IMR-90 (cell line): ENCODE data around the gene ADCYAP1R1. TPM values are rescaled to one million over a fixed set of nuclear protein-coding genes. Genes with fewer than 3 reads are reported as not detected.

Source experiments
- ATAC-seq: fragments of 200-7000 bp; cut with Tn5 transposase; 2 replicates; pipeline ENCODE4 v1.9.1; 2020; ENCODE audit warnings: low read depth, mild to moderate bottlenecking, moderate library complexity
- BruUV-seq: library from RNA; stranded (reverse); fragments of 400-500 nt; replicated peaks from 2 replicates; lab custom pipeline; 2021; lab: Mats Ljungman, UMichigan
- CTCF ChIA-PET: fragments of 300-600 bp; formaldehyde crosslinking; extraction: SDS; loops from one replicate; lab custom pipeline; 2021; ENCODE audit warnings: antibody characterized with exemption; lab: Yijun Ruan, JAX
- POLR2A ChIA-PET: fragments of 300-600 bp; sonication (Branson Sonifier 250); formaldehyde crosslinking; loops from one replicate; lab custom pipeline; 2022; ENCODE audit warnings: antibody characterized with exemption; ENCODE audit not compliant: unreplicated experiment; lab: Charles Lee
- DNase-seq: peaks from one replicate; pipeline ENCODE4 v3.0.0; 2013
- H2AFZ ChIP-seq: replicated peaks from 2 replicates; pipeline ENCODE3; 2013; ENCODE audit warnings: low read length, mild to moderate bottlenecking; ENCODE audit not compliant: poor library complexity
- H2AK5ac ChIP-seq: 2 replicates; pipeline ENCODE4 v1.6.1; 2013; ENCODE audit warnings: low read depth, low read length, inconsistent platforms
- H2AK9ac ChIP-seq: replicated peaks from 2 replicates; pipeline ENCODE3; 2013; ENCODE audit warnings: mild to moderate bottlenecking, low read depth, low read length, moderate library complexity; ENCODE audit not compliant: poor library complexity
- H2BK120ac ChIP-seq: 2 replicates; pipeline ENCODE4 v1.6.1; 2013; ENCODE audit warnings: low read depth, low read length, inconsistent platforms
- H2BK15ac ChIP-seq: 3 replicates; pipeline ENCODE4 v1.6.1; 2013; ENCODE audit warnings: low read depth, low read length, inconsistent platforms
- H2BK20ac ChIP-seq: 2 replicates; pipeline ENCODE4 v1.6.1; 2013; ENCODE audit warnings: low read depth, mild to moderate bottlenecking, inconsistent platforms, low read length, moderate library complexity
- H2BK5ac ChIP-seq: 2 replicates; pipeline ENCODE4 v1.6.1; 2013; ENCODE audit warnings: mild to moderate bottlenecking, low read depth, low read length, inconsistent platforms; ENCODE audit not compliant: poor library complexity, severe bottlenecking
- H3K14ac ChIP-seq: replicated peaks from 2 replicates; pipeline ENCODE4 v1.6.1; 2013; ENCODE audit warnings: low read depth, low read length, inconsistent platforms
- H3K18ac ChIP-seq: 2 replicates; pipeline ENCODE4 v1.6.1; 2013; ENCODE audit warnings: low read depth, low read length, control low read depth
- H3K23ac ChIP-seq: 2 replicates; pipeline ENCODE4 v1.6.1; 2013; ENCODE audit warnings: low read depth, low read length, inconsistent platforms
- H3K27ac ChIP-seq: 2 replicates; pipeline ENCODE4 v1.5.1; 2013; ENCODE audit warnings: mild to moderate bottlenecking, control low read depth, low read length; ENCODE audit not compliant: insufficient read depth
- H3K27me3 ChIP-seq: 2 replicates; pipeline ENCODE4 v1.6.1; 2013; ENCODE audit warnings: low read length; ENCODE audit not compliant: control insufficient read depth, insufficient read depth
- H3K36me3 ChIP-seq: 2 replicates; pipeline ENCODE4 v1.6.1; 2013; ENCODE audit warnings: low read length, mixed read lengths; ENCODE audit not compliant: control insufficient read depth, insufficient read depth
- H3K4ac ChIP-seq: 2 replicates; pipeline ENCODE4 v1.6.1; 2013; ENCODE audit warnings: low read depth, low read length, inconsistent platforms
- H3K4me1 ChIP-seq: 2 replicates; pipeline ENCODE4 v1.6.1; 2013; ENCODE audit warnings: low read length, mixed read lengths; ENCODE audit not compliant: control insufficient read depth, insufficient read depth
- H3K4me2 ChIP-seq: 2 replicates; pipeline ENCODE4 v1.6.1; 2013; ENCODE audit warnings: low read depth, mild to moderate bottlenecking, control low read depth, low read length, moderate library complexity
- H3K4me3 ChIP-seq: 2 replicates; pipeline ENCODE4 v1.5.1; 2013; ENCODE audit warnings: low read depth, mild to moderate bottlenecking, control low read depth, low read length, moderate library complexity; ENCODE audit not compliant: insufficient read depth
- H3K56ac ChIP-seq: 2 replicates; pipeline ENCODE4 v1.6.1; 2013; ENCODE audit warnings: low read length, inconsistent platforms; ENCODE audit not compliant: insufficient read depth; ENCODE audit errors: extremely low read depth
- H3K79me1 ChIP-seq, 2 experiments: 2 replicates each; pipeline ENCODE4 v1.6.1; 2013; ENCODE audit warnings: low read length in 2 of 2, inconsistent platforms in 1 of 2, low read depth in 1 of 2
- H3K9ac ChIP-seq: 2 replicates; pipeline ENCODE4 v1.6.1; 2013; ENCODE audit warnings: low read depth, low read length, control low read depth
- H3K9me1 ChIP-seq: 2 replicates; pipeline ENCODE4 v1.6.1; 2013; ENCODE audit warnings: low read length, inconsistent platforms; ENCODE audit not compliant: insufficient read depth
- H3K9me3 ChIP-seq: 2 replicates; pipeline ENCODE4 v1.6.1; 2013; ENCODE audit warnings: low read length; ENCODE audit not compliant: control insufficient read depth, insufficient read depth
- H4K20me1 ChIP-seq: 2 replicates; pipeline ENCODE4 v1.6.1; 2013; ENCODE audit warnings: low read length, inconsistent platforms; ENCODE audit not compliant: insufficient read depth
- H4K5ac ChIP-seq: 2 replicates; pipeline ENCODE4 v1.6.1; 2013; ENCODE audit warnings: mild to moderate bottlenecking, low read depth, low read length, control low read depth
- H4K8ac ChIP-seq, 2 experiments: 2 replicates each; pipeline ENCODE4 v1.6.1; 2013; ENCODE audit warnings: low read depth in 2 of 2, low read length in 2 of 2, control low read depth in 1 of 2, inconsistent platforms in 1 of 2
- H4K91ac ChIP-seq: 2 replicates; pipeline ENCODE4 v1.6.1; 2013; ENCODE audit warnings: low read depth, low read length, inconsistent platforms; ENCODE audit not compliant: insufficient read depth
- BHLHE40 ChIP-seq: fragments of 150-350 bp; IDR thresholded peaks from 2 replicates; pipeline ENCODE4 v1.6.1; 2016; ENCODE audit warnings: mild to moderate bottlenecking, low read depth, low read length
- CEBPB ChIP-seq: IDR thresholded peaks from 2 replicates; pipeline ENCODE4 v1.6.1; 2012; ENCODE audit warnings: low read depth, low read length, improper control_type of control experiment
- CHD1 ChIP-seq: IDR thresholded peaks from 2 replicates; pipeline ENCODE4 v1.6.1; 2012; ENCODE audit warnings: low read depth, low read length, improper control_type of control experiment
- CTCF ChIP-seq: conservative IDR thresholded peaks from 2 replicates; pipeline ENCODE4 v1.5.1; 2012; ENCODE audit warnings: mild to moderate bottlenecking, low read depth, low read length, improper control_type of control experiment
- FOS ChIP-seq: fragments of 150-350 bp; IDR thresholded peaks from 2 replicates; pipeline ENCODE4 v1.6.1; 2016; ENCODE audit warnings: low read depth, low read length
- MAFK ChIP-seq: IDR thresholded peaks from 2 replicates; pipeline ENCODE4 v1.6.1; 2012; ENCODE audit warnings: low read depth, low read length, improper control_type of control experiment
- MAZ ChIP-seq: IDR thresholded peaks from 2 replicates; pipeline ENCODE4 v1.6.1; 2012; ENCODE audit warnings: low read depth, mild to moderate bottlenecking, low read length, improper control_type of control experiment, moderate library complexity, borderline replicate concordance
- MXI1 ChIP-seq: IDR thresholded peaks from 2 replicates; pipeline ENCODE4 v1.6.1; 2012; ENCODE audit warnings: low read depth, mild to moderate bottlenecking, low read length, moderate library complexity, borderline replicate concordance
- NFE2L2 ChIP-seq: fragments of 150-350 bp; IDR thresholded peaks from 2 replicates; pipeline ENCODE4 v1.6.1; 2016; ENCODE audit warnings: low read depth, mild to moderate bottlenecking, low read length
- POLR2A ChIP-seq: IDR thresholded peaks from 2 replicates; pipeline ENCODE4 v1.6.1; 2012; ENCODE audit warnings: mild to moderate bottlenecking, low read depth, low read length
- RAD21 ChIP-seq: IDR thresholded peaks from 2 replicates; pipeline ENCODE4 v1.6.1; 2012; ENCODE audit warnings: low read length, improper control_type of control experiment
- RCOR1 ChIP-seq: IDR thresholded peaks from 2 replicates; pipeline ENCODE4 v1.6.1; 2012; ENCODE audit warnings: mild to moderate bottlenecking, low read length, improper control_type of control experiment; ENCODE audit not compliant: insufficient replicate concordance
- RFX5 ChIP-seq: IDR thresholded peaks from 2 replicates; pipeline ENCODE4 v1.8.0; 2012; ENCODE audit warnings: low read depth, mild to moderate bottlenecking, low read length, moderate library complexity
- SMC3 ChIP-seq: fragments of 150-350 bp; IDR thresholded peaks from 2 replicates; pipeline ENCODE4 v1.6.1; 2016; ENCODE audit warnings: low read depth, mild to moderate bottlenecking, antibody characterized with exemption, low read length, moderate library complexity
- USF2 ChIP-seq: fragments of 150-350 bp; IDR thresholded peaks from 2 replicates; pipeline ENCODE4 v1.6.1; 2017; ENCODE audit warnings: mild to moderate bottlenecking, antibody characterized with exemption, low read length, low read depth
- WGBS, 2 experiments: methylation state at CpG; one replicate each; pipeline versions ENCODE4 v1.1.5 to v1.1.7; 2013; ENCODE audit warnings: missing lambda C conversion rate in 2 of 2; ENCODE audit not compliant: insufficient read length in 1 of 2; ENCODE audit errors: extremely low coverage in 2 of 2; 5-methylcytosine and 5-hydroxymethylcytosine counted together
- dilution Hi-C: fragments of 300-500 bp; cut with HindIII; formaldehyde crosslinking; loops from one replicate; pipeline ENCODE4 v1.14.3; 2018; ENCODE audit warnings: low sequenced_read_pairs; ENCODE audit not compliant: unreplicated experiment
- in situ Hi-C: fragments of 300-500 bp; cut with MboI; formaldehyde crosslinking; loops from 3 replicates; pipeline ENCODE4 v1.14.3; 2019; ENCODE audit warnings: low sequenced_read_pairs, inconsistent platforms, mixed read lengths
- intact Hi-C: fragments of 100-400 bp; cut with micrococcal nuclease; formaldehyde crosslinking; loops from 2 replicates; pipeline ENCODE4 v1.10.0; 2022
- polyA plus RNA-seq, 3 experiments: library from polyadenylated mRNA; depleted of rRNA; stranded (reverse); fragments of >200 nt; gene quantifications; 2 replicates each; pipeline ENCODE4 v1.2.3, GENCODE V29; 2012; ENCODE audit warnings: low replicate concordance in 1 of 3
- total RNA-seq: library from RNA; depleted of rRNA; stranded (reverse); fragments of >200 nt; gene quantifications from 2 replicates; pipeline ENCODE4 v1.2.3, GENCODE V29; 2012
- TF ChIP-seq, protein P1 (sequence below): fragments of 150-350 bp; IDR thresholded peaks from 2 replicates; pipeline ENCODE4 v1.6.1; 2016; ENCODE audit warnings: low read depth, mild to moderate bottlenecking, low read length, moderate library complexity, borderline replicate concordance

The ADCYAP1R1 gene
- total and polyA plus RNA-seq, 2 of the 4 experiments (the other 2 are of a cell fraction): not detected

GRCh38 chr7:31082017-31082416 lies 29.9 kb downstream of the ADCYAP1R1 start:
- in situ Hi-C loops: no loop called here

More at GRCh38 chr7:31082017-31082416, 29.9 kb downstream of the ADCYAP1R1 start:
- CTCF ChIA-PET: no interaction called here
- TF ChIP-seq BHLHE40 (no peak), CHD1 (no peak), FOS (no peak), CEBPB (no peak), NFE2L2 (no peak), MAFK (no peak), RCOR1 (no peak), POLR2A (no peak), SMC3 (no peak), RFX5 (no peak), USF2 (no peak), RAD21 (no peak), MXI1 (no peak), MAZ (no peak), CTCF (no peak)
- TF ChIP-seq, protein P1, sequence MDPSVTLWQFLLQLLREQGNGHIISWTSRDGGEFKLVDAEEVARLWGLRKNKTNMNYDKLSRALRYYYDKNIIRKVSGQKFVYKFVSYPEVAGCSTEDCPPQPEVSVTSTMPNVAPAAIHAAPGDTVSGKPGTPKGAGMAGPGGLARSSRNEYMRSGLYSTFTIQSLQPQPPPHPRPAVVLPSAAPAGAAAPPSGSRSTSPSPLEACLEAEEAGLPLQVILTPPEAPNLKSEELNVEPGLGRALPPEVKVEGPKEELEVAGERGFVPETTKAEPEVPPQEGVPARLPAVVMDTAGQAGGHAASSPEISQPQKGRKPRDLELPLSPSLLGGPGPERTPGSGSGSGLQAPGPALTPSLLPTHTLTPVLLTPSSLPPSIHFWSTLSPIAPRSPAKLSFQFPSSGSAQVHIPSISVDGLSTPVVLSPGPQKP: no peak
- H3K27me3 ChIP-seq: peaks cover 7% of the 10 kb centered on the region
- ATAC-seq: no peak
- no peaks in the 10 kb centered on the region for H4K20me1 ChIP-seq
- H2AK5ac ChIP-seq: no peak overlapping the region
- BruUV-seq: no TSS peak
- no peak overlapping the region for H4K5ac ChIP-seq
- no peak overlapping the region for H3K23ac ChIP-seq
- H3K9ac ChIP-seq: no peak overlapping the region
- no peak overlapping the region for H3K56ac ChIP-seq
- H3K9me1 ChIP-seq: peaks cover 5% of the 10 kb centered on the region; the same call in 1 of the 2 replicates
- WGBS, 2 experiments: no CpG with 5 or more reads among the region's 12 CpGs
- POLR2A ChIA-PET: no interaction called here
- H3K79me1 ChIP-seq: no peaks in the 10 kb centered on the region
- H3K36me3 ChIP-seq: no peaks in the 10 kb centered on the region
- H2AFZ ChIP-seq: no peak overlapping the region
- H4K91ac ChIP-seq: no peak overlapping the region
- no peak overlapping the region for H2BK120ac ChIP-seq
- no peaks in the 10 kb centered on the region for H3K9me3 ChIP-seq
- intact Hi-C loops (no loop called here), dilution Hi-C loops (no loop called here)
- H3K4me1 ChIP-seq: no peaks in the 10 kb centered on the region
- H3K14ac ChIP-seq: no peak overlapping the region
- no peak overlapping the region for H2BK5ac ChIP-seq
- no peak overlapping the region for H2AK9ac ChIP-seq
- H3K27ac ChIP-seq: no peak overlapping the region
- no peak overlapping the region for H3K4me3 ChIP-seq
- no peak overlapping the region for H2BK15ac ChIP-seq
- no peak overlapping the region for H3K4me2 ChIP-seq
- DNase-seq: no peak
- no peak overlapping the region for H3K4ac ChIP-seq
- no peak overlapping the region for H3K18ac ChIP-seq
- H2BK20ac ChIP-seq: no peak overlapping the region
- no peak overlapping the region for H4K8ac ChIP-seq
